ENCODE data around the gene PON3.

DNA sequence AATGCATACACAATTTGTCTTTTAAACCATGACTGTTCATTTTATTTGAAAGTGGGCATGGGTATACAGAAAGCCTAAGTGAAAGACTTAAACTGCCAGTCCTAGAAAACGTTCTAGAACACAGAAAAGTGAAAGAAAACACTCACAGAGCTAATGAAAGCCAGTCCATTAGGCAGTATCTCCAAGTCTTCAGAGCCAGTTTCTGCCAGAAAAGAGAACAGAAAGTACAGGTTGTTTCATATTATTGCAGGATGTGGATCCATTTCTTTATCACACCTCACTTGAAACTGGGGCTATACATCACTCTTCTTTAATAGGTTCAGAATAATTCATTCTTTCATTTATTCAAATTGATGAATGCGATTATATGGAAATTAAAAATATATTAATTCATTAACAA, 79.6 kb downstream of the PON3 start:
- TF ChIP-seq CTCF (IDR thresholded peaks at IDR 0.05 in 4 of 5, conservative IDR thresholded peaks at IDR 0.05 in 1 of 5) = no peak
- no peak for TF ChIP-seq POLR2A (IDR thresholded peaks at IDR 0.05)
